ENCODE results near the gene HRH4.

DNA sequence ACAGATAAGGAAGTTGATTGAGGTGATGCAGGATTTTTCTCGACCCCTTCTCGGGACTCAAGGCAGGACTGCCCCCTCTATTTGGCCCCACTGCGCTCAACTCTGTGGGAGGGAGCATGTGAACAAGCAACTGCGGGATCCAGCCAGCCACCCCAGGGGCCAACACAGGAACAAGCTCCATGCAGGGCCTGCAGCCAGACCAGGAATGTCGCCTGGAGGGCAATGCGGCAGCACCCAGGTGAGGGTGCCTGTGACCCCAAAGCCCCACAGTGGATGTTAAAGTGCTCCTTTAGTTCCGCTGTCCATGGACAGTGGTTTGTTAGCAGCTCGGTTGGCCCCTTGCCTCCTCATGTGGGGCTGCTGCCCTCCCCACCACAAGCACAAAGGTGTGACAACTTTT lies 57.1 kb downstream of the HRH4 start:
- TF ChIP-seq ZNF70 (CRISPR knock-in tag; IDR thresholded peaks at IDR 0.05) (no peak), ZNF565 (CRISPR knock-in tag; conservative IDR thresholded peaks at IDR 0.05; ENCODE audit: low read depth) (no peak), OSR1 (CRISPR knock-in tag; IDR thresholded peaks at IDR 0.05) (no peak), ZFP30 (CRISPR knock-in tag; IDR thresholded peaks at IDR 0.05) (no peak), CSDC2 (CRISPR knock-in tag; IDR thresholded peaks at IDR 0.05) (no peak), ZC3H10 (CRISPR knock-in tag; IDR thresholded peaks at IDR 0.05) (no peak)
- TF ChIP-seq, protein P1, sequence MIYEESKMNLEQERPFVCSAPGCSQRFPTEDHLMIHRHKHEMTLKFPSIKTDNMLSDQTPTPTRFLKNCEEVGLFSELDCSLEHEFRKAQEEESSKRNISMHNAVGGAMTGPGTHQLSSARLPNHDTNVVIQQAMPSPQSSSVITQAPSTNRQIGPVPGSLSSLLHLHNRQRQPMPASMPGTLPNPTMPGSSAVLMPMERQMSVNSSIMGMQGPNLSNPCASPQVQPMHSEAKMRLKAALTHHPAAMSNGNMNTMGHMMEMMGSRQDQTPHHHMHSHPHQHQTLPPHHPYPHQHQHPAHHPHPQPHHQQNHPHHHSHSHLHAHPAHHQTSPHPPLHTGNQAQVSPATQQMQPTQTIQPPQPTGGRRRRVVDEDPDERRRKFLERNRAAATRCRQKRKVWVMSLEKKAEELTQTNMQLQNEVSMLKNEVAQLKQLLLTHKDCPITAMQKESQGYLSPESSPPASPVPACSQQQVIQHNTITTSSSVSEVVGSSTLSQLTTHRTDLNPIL (CRISPR knock-in tag; IDR thresholded peaks at IDR 0.05; ENCODE audit: low read depth): no peak

Measured in SK-N-SH treated with all-trans-retinoic acid at 6 μM for 48 hours (cell line).